Measurements from ENCODE around the gene RAPGEF1.

GRCh38 chr9:131537946-131538345 is 201.9 kb downstream of the RAPGEF1 start:
- no peak for TF ChIP-seq CTCF (IDR thresholded peaks at IDR 0.05)
- no peak for TF ChIP-seq EZH2phosphoT487 (IDR thresholded peaks at IDR 0.05)
- no peak for TF ChIP-seq EZH2 (IDR thresholded peaks at IDR 0.05)
